ENCODE measurements around the gene SEL1L. TPM values are rescaled to one million over a fixed set of nuclear protein-coding genes. Genes with fewer than 3 reads are reported as not detected.

The SEL1L gene
- total and polyA plus RNA-seq, 2 donors, result 35.3 to 80.4 TPM

Other genes starting within 250 kb of the SEL1L start
- 53.5 TPM for gene STON2, start 133.5 kb downstream of the SEL1L start, total RNA-seq
- gene STON2, start 133.5 kb downstream of the SEL1L start, polyA plus RNA-seq, result 2.0 TPM